HuH-7.5 (cell line): ENCODE data around the gene TAF5.
"Not testable (repeated sequence)": the region's sequence is repeated elsewhere in the genome, so short reads cannot be mapped to it uniquely, and the experiment has no call there.

ENCODE experiments used
- DNase-seq: peaks from one replicate; pipeline ENCODE4 v3.0.0; 2011; ENCODE audit warnings: low spot score

TAF5 gene

DNA sequence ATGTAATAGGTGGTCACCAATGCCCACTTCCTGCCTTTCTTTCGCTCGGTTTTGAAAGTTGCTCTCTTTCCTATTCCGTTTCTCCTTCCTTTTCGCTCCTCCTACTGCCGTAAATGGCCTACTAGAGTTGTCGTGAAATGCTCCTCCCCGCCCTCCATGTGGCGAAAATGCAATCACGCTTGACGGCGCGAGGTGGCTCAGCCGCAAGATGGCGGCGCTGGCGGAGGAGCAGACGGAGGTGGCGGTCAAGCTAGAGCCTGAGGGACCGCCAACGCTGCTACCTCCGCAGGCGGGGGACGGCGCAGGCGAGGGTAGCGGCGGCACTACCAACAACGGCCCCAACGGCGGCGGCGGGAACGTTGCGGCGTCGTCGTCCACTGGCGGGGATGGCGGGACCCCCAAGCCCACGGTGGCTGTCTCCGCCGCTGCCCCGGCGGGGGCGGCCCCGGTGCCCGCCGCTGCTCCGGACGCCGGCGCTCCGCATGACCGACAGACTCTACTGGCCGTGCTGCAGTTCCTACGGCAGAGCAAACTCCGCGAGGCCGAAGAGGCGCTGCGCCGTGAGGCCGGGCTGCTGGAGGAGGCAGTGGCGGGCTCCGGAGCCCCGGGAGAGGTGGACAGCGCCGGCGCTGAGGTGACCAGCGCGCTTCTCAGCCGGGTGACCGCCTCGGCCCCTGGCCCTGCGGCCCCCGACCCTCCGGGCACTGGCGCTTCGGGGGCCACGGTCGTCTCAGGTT is at the start of gene TAF5:
TSS of gene TAF5 (plus strand) at position 195 of the 737 bp plus-strand sequence. CDS start at position 209, 14 bp downstream.
- peak; percentile 72 for DNase-seq

DNA sequence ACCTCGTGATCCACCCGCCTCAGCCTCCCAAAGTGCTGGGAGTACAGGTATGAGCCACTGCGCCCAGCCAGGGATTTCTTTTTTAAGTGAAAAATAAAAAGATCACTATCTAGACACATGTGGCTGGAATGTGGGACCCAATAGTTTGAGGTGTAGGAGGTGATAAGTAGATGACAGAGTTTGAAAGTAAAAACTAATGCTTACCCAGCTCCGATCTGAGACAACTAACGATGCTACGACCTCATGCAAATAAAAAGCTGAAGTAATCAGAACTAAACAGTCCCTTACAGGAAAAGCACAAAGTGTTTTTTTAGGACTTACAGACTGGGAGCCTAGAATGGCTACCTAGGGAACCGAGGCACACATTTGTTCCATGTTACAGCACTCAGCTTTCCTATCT is 39.9 kb upstream of the TAF5 start:
- DNase-seq = no peak

DNA sequence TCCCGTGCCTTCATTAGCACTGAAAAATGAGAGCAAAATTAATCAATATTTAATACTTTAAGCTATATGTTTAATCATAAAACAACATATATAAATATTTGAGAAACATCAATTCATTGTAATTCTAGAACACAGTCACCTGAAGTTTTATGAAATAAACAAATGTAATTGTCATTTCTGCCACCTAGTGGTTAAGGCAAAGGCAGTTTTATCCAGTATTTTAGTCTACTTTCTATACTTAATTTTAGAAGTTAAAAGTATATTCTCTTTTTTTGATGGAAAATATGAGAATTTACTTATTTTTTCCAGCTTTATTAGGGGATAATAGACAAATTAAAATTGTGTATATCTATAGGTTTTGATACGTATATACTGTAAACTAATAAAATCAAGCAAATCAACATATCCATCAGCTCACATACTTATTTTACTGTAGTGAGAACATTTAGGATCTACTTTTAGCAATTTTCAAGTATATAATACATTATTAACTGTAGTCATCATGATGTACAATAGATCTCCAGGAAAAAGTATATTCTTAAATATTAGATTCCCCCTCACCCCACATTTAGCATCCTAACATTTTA is 33.7 kb upstream of the TAF5 start:
- no peak for DNase-seq

DNA sequence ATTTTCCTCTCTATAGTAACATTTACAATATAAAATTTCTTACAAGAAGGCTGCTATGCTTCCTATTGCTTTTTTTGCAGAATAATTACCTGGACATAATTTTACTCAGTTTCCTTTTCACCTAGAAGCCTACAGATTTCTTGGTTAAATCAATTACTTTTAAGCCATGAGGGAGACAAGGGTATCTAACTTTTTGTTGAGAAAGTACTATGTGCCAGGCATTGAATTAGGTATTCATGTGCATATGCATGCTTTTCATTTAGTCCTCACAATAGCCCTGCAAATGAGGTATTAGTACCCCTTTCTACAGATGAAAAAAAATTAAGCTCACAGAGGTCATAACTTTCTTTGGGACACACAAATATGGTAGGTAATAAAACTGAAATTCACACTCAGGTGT is 33.2 kb upstream of the TAF5 start:
- no peak for DNase-seq

DNA sequence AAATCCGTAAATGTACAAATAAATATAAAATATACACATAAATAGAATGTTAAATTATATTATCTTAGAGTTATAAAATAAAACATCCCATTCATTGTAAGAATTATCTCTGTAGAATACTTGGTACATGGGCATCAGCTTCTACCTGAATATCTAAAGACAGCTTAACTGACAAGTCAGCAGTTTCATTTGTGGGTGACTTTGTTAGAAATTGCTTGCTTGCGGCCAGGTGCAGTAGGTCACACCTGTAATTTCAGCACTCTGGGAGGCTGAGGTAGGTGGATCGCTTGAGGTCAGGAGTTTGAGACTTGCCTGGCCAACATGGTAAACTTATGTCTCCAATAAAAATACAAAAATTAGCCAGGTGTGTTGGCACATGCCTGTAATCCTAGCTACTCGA is 31.4 kb upstream of the TAF5 start:
- no peak for DNase-seq

DNA sequence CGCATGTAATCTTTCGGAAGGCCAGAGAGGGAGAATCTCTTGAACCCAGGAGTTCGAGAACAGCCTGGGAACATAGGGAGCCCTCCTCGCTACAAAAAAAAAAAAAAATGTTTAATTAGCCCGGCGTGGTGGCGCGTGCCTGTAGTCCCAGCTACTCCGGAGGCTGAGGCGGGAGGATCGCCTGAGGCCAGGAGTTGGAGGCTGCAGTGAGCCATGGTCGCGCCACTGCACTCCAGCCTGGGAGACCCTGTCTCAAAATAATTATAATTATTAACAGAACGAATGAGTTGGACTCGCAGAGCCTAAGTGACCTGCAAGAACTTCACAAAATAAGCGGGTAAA is 17.6 kb upstream of the TAF5 start:
- DNase-seq = no peak

DNA sequence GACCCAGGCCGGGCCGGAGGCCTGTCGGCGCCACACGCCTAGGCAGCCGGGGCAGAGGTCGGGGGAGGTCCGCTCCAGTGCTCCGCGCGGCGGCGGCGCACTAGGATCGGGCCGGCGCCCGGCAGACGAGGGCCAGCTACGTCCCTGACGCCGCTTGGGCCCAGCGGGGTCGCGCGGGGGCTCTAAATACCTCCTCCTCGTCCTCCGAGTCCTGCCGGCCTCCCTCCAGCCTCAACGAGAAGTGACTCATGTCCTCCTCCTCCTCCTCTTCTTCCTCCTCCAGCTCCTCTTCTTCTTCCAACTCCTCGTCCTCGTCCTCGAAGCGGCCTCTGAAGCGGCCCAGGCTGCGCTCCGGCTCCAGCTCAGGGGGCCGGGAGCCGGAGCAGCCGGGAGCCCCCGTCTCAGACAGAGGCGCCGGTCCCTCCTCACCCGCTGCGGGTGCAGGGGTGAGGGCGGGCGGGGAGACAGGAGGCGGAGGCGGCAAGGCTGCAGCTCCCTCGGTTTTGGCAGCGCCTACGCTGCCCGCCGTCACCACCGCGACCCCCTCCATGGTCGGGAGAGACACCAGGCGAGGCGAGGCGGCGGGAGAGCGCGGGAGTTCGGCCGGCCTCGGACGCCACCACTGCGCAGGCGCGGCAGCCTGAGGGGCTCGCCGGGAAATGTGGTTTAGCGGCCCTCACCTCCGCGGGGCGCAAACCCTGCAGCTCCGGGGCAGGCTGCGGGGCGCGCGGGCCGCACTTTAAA is 17.1 kb upstream of the TAF5 start, which contains the start of gene PCGF6:
TSS of gene PCGF6 (minus strand) at position 624 of the 744 bp plus-strand sequence. CDS start at position 550, 74 bp downstream.
- peak; percentile 89 for DNase-seq

DNA sequence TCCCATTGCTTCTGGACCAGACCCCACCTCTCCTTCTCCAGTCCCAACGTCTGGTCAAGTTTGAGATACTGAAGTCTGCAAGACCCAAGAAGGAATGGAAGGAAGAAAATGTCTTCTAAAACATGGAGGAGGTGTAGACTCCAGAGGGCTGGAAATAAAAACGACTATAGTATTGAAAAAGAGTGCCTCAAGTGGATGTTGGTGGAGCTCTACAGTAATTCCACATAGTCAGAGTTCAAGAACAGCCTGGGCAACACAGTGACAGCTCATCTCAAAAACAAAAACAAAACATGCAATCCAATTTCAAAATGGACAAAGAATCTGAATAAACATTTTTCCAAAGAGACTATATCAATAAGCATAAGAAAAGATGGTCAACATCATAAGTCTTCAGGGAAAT is 14.5 kb upstream of the TAF5 start:
- no peak for DNase-seq

DNA sequence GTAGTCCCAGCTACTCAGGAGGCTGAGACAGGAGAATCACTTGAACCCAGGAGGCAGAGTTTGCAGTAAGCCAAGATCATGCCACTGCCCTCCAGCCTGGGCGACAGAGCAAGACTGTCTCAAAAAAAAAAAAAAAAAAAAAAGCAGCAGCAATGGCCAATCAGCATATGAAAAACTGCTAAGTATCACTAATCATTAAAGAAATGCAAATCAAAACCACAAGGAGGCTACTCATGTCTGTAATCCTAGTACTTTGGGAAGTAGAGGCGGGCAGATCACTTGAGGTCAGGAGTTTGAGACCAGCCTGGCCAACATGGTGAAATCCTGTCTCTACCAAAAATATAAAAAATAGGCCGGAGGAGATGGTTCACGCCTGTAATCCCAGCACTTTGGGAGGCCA is 13.2 kb upstream of the TAF5 start:
- not testable (repeated sequence) for DNase-seq

DNA sequence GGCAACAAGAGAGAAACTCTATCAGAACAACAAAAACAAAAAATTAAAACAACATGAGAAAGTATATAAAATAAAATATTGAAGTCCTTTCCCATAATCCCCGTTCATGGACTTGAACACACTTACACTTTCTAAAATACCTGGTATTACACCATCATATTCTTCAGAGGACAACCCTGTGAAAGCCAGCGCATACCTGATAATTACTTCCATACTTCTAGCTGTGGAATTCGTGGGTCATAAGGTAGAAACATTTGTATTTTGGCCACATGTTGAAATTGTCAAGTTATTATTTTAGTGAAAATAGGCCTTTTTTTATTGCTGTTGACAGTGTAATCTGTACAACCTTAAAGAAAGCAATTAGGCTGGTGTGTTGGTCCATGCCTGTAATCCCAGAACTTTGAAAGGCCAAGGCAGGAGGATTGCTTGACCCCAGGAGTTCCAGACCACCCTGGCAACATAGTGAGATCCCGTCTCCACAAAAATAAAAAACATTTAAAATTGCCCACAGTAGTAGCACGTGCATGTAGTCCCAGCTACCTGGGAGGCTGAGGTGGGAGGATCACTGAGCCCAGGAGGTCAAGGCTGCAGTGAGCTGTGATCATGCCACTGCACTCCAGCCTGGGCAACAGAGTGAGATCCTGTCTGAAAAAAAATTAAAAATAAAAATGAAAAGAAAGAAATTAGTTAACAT is 11.7 kb upstream of the TAF5 start:
- no peak for DNase-seq

DNA sequence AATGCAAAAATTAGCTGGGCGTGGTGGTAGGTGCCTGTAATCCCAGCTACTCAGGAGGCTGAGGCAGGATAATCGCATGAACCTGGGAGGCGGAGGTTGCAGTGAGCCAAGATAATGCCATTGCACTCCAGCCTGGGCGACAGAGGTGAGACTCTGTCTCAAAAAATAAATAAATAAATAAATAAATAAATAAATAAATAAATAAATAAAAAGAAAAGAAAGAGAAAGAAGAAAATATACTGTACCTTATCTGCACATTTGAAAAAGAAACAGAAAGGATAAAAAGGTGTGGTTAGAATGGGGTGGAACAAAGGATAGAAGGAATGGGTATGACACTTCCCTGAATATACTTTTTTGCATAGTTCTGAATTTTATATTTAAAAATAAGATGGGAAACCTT is 8.3 kb upstream of the TAF5 start:
- not testable (repeated sequence) for DNase-seq

DNA sequence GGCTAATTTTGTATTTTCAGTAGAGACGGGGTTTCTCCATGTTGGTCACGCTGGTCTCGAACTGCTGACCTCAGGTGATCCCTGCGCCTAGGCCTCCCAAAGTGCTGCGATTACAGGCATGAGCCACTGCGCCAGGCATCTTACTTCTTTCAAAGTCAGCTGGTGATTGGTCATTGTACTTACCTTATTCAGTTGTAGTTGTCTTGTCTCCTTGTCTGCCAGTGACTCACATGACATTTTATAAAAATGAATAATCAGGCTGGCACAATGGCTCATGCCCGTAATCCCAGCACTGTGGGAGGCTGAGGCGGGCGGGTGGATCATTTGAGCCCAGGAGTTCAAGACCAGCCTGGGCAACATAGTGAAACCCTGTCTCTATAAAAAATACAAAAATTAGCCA is 7.0 kb upstream of the TAF5 start:
- not testable (repeated sequence) for DNase-seq

DNA sequence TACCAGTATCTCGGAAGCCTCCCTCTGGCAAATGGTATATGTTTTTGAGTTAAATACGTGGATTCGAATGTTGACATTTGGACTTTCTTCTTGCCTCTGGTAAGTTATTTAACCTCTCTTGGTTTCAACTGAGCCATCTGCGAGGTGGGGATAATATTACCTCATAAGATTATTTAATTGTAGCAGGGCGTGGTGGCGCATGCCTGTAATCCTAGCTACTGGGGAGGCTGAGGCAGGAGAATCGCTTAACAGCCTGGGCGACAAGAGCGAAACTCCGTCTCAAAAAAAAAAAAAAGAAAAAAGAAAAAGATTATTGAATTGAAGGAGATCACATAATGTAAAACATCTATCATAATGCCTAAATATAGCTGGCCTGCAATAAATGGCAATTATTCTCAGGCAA is 396 bp upstream of the TAF5 start:
- DNase-seq = no peak

DNA sequence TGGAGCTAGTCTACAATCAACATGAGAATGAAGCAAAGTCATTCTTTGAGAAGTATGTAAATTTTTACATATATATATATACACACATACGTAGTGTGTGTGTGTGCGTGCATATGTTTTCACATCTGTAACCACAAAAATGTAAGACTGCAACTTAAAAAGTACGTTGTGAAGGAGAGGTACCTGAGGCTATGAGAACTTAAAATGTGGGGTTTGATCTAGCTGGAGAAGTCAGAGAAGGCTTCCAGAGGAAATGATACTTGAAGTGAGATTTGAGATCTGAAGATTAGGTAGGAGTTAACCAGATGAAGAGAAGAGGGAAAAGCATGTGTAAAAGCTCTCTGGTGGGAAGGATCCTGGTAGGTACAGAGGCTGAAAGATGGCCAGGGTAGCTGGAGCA is 5.8 kb downstream of the TAF5 start:
- DNase-seq = no peak

DNA sequence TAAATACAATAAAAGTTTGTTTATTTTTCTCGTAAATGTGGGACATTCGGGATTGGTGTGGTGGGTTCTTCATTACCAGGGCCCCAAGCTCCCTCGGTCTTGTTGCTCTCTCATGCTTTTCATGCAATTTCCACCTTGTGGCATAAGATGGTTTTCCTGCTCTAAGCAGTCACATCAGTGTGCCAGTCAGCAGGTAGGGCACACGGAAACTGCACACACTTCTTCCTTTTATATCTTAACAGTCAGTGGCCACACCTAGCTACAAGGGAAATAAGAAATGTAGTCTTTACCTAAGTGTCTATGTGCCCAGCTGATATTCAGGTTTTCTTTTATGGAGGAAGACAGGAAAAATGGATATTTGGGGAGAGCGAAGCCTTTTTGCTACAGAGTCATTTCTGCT is 6.5 kb downstream of the TAF5 start:
- no peak for DNase-seq

DNA sequence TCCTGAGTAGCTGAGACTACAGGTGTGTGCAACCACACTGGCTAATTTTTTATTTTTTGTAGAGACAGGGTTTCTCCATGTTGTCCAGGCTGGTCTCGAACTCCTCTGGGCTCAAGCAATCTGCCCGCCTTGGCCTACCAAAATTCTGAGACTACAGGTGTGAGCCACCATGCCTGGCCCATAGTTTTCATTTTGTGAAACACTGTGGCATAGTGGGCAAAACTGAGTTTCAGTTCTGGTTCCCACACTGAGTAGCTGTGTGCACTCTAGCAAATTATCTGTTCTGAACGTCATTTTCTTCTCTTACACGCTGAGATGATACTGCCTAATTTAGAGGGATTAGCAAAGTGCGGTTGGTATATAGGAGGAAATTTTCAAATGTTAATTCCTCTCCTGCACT is 15.0 kb downstream of the TAF5 start:
- DNase-seq = no peak

DNA sequence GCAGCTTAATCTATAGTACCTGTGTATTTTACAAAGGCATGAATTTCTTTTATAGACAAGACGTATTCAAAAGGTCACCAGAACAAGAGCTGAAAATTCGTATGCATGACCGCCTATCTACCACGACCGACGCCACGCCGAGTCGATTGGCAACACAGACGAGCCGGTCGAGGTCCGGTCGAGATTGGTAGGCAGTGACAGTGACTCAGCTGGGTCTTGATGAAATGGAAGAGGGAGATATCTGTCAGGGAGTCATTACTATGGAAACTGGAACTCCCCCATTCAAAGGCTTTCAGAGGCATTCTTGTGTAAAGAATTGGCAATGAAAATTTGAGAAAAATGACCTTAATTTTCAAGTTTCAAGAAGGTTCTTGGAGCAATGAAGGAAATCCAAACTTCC is 26.4 kb downstream of the TAF5 start:
- DNase-seq = no peak

DNA sequence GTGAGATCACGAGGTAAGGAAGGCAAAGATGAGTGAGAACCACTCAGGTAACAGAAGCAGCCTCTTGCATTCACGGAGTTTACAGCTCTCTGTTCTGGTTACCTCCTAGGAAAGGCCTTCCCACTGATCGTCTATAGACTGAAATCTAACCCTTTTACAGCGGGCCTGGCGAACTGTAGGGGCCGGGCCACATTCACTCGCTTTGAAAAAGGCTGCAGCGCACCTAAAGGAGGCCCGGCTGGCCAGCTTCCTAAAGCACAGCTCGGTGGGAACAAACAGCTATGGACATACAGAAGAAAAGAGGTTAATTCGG is 27.9 kb downstream of the TAF5 start:
- no peak for DNase-seq

DNA sequence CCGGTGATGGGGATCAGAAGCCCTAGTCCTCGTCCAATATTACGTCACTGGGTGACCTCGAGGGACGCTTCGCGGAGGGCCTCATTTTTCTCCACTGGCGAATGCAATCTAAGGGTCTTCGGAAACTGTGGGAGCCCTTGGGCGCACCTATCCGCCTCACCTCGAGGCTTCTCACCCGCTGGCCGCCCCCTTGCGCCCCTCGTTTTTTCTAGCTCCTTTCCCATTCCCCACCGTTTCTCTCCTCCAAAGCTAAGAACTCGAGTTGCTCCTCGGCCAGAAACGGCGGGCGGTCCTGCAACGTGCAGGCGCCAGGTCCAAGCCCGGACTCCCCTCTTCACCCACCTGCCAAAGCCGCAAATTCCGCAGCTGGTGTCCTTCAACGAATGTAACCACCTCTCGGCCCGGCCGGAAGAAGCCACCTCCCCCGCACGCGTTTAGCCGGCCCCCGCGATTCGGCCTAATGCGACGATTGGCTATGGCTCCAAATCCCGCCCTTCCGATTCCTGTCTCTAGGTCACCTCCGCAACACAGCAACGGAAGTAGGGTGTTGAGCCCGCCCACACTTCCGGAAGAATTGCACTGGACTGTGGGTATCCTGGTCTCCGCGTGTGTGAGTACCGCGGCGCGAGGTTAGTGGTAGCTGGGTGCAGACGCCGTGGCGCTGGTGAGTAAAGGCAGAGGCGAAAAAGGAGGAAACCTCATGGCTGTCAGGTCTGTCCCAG is 28.5 kb downstream of the TAF5 start, which contains the start of the genes ATP5MK and PDCD11:
TSS of gene ATP5MK (minus strand) at position 409 of the 722 bp plus-strand sequence. CDS start 4,018 bp downstream, outside the sequence.
TSS of gene PDCD11 (plus strand) at position 560 of the 722 bp plus-strand sequence. CDS start 1,801 bp downstream, outside the sequence.
- peak; percentile 84 for DNase-seq

DNA sequence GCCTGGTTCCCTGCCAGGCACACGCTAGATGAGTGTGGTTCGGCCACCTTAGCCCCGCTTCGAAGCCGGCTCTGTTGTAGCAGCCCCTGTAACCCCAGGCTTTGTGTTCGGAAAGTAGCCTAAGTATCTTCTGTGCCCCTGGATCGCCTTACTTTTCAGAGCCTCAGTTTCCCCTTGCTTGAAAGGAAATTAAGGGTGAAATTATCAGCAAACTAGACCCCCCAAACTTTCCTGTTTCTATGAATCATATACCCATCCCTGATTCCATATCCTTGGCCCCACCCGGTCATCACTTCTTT is 29.0 kb downstream of the TAF5 start:
- DNase-seq = no peak

DNA sequence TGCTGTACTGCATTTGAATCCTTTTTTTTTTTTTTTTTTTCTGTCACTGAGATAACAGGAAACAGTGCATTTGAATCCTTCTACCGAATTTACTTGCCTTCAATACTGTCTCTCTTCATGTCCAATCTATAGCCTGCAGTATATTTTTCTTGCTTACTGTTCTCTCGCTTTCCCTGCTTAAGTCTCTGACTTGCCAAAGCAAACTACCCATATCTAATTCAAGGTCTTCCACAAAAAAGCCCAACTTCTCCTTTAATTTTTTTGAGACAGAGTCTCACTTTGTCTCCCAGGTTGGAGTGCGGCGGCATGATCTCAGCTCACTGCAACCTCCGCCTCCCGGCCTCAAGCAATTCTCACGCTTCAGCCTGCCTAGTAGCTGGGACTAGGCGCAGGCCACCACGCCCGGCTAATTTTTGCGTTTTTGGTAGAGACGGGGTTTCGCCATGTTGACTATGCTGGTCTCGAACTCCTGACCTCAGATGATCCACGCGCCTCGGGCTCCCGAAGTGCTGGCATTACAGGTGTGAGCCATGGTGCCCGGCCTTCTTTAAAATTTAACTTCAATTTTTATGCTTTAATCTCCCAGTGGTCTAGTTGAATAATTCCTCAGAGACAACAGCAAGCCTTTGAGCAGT is 29.5 kb downstream of the TAF5 start:
- DNase-seq = no peak

DNA sequence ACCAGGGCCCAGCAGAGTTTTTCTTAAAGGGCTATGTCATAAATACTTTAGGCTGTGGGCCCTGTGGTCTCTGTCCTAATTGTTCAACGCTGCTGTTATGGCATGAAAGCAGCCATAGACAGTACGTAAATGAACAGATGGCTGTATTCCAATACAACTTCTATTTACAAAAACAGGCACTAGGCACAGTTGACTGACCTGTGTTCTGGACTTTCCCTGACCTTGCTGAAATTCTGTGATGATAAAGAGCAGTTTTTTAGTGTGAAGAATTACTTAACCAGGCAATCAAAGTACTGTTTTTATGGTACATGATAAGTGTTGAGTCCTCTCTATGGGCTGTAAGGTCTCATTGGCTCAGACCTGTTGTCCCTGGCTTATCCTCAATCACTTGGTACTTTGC is 45.8 kb downstream of the TAF5 start:
- no peak for DNase-seq
